NCI-H2107 (cell line): Measurements from ENCODE around the gene AXDND1.
"Not testable (repeated sequence)": the region's sequence is repeated elsewhere in the genome, so short reads cannot be mapped to it uniquely, and the experiment has no call there.

Experiments
- DNase-seq: peaks from one replicate; lab custom pipeline; 2025; lab: John Stamatoyannopoulos, UW

AXDND1 gene

DNA sequence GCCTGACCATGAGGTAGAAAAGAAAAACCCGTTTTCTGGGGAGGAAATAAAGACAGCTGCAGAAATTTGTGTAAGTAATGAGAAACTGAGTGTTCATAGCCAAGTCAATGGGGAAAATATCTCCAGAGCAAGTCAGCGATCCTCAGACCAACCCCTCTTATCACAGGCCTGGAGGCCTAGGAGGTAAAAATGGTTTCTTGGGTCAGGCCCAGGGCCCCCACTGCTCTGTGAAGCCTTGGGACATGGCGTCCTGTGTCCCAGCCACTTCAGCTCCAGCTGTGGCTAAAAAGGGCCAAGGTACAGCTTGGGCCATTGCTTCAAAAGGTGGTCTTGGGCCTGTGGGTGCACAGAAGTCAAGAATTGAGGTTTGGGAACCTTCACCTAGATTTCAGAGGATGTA lies 108.9 kb downstream of the AXDND1 start:
- no peak for DNase-seq

DNA sequence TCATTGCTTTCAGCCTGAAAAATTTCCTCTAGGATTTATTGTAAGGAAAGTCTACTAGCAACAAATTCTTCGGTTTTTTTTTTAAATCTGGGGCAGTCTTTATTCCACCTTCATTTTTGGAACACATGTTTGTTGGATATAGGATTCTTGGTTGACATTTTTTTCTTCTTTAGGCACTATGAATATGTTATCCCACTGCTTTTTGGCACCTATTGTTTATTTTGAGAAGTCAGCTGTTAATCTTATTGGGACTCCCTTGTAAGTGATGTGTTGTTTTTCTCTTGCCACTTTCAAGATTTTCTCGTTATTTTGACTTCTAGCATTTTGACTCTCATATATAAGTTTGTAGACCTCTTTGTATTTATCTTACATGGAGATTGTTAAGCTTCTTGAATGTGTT lies 110.7 kb downstream of the AXDND1 start:
- DNase-seq = no peak

DNA sequence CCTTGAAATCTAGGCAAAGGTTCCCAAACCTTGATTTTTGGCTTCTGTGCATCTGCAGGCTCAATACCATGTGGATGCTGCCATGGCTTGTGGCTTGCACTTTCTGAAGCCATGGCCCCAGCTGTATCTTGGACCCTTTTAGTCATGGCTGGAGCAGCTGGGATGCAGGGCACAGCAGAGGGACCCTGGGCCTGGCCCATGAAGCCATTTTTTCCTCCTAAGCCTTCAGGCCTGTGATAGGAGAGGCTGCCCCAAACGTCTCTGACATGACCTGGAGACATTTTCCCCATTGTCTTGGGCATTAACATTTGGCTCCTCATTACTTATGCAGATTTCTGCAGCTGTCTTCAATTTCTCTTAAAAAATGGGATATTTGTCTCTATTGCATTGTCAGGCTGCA lies 112.6 kb downstream of the AXDND1 start:
- DNase-seq = no peak

DNA sequence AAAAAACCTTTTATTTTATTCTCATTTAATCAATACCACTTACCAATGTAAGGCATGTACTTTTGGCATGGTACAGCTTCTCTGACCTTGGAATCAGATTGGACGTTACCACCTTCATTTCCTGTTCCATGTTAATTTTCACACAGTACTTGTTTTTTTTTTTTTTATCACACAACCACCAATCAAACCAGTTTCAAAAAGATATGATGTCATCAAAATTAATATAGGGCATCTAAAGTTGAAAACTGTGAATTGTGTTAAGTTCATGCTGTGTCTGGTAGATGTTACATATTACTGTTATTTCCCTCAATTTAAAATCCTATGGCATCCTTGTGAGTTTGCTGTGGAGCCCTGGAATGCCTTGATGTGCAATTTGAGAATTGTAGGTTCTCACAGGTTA lies 124.8 kb downstream of the AXDND1 start:
- DNase-seq = no peak

GRCh38 chr1:179493323-179493722 lies 127.6 kb downstream of the AXDND1 start:
- DNase-seq = no peak

GRCh38 chr1:179506199-179506598 lies 140.4 kb downstream of the AXDND1 start:
- no peak for DNase-seq

DNA sequence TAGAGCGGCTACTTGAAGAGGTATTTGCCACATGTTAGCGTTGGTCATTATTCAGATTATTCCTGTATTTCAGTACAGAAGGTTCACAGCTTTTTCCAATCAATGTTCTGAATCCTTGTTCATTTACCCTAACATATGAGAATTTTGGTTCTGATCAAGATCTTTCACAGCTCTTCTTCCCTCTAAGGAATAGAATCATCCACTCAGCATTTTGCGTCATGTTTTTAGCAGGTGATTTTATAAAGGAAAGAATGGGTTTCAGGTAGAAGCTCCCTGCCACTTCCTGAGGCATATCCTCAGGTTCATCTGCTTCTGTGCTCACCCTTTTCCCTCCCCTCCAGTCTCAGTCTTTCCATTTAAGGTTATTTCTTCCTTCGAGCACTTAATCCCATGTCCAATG lies 143.6 kb downstream of the AXDND1 start:
- no peak for DNase-seq

DNA sequence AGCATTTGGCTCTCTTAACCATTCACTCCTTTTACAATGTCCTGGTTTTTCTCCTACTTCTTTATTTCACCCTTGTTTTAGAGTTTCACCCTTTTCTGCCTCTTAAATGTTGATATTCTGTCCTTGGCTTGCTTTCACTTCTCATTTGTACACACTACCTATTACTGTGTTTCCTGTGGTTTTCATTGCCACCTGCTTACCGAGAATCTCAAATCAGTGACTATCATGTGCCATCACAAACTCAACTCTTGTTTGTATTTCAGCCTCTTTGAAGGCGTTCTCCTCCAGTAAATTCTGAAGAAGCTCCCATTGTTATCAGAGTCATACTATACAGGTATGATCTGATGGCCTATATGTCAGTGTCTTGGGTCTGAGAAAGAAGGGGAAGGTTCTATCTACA lies 144.3 kb downstream of the AXDND1 start:
- no peak for DNase-seq

- DNase-seq = no peak
Observed at GRCh38 chr1:179516976-179517705, 151.4 kb downstream of the AXDND1 start.

GRCh38 chr1:179518544-179518943 lies 152.8 kb downstream of the AXDND1 start:
- DNase-seq = not testable (repeated sequence)

DNA sequence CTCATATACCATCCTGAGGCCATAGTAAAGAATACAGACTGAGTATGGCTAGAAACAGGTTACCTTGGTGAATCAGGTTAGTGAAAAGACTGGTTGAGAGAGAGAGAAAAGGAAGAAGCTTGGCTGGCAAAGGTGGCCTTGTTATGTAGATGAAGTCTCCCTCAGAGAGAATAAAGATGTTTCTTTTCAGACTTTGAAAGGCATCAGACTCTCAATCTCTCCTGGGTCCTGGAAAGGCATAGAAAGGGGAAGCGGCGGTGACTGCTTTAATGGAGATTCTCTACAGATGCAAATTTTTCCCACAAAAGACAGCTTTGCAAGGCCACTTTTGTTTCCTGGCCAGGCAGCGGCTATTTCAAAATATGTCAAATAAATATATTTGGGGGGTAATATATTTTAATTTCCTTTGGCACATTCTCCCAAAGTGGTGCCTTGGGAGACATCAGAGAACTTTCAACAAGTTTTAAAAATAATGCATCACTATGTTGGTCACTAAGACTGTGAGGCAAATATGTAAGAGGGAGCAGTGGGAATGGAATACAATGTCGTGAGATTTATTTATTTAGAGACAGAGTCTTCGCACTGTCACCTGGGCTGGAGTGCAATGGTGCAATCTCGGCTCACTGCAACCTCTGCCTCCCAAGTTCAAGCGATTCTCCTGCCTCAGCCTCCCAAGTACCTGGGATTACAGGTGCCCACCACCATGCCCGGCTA lies 163.9 kb downstream of the AXDND1 start:
- no peak for DNase-seq

DNA sequence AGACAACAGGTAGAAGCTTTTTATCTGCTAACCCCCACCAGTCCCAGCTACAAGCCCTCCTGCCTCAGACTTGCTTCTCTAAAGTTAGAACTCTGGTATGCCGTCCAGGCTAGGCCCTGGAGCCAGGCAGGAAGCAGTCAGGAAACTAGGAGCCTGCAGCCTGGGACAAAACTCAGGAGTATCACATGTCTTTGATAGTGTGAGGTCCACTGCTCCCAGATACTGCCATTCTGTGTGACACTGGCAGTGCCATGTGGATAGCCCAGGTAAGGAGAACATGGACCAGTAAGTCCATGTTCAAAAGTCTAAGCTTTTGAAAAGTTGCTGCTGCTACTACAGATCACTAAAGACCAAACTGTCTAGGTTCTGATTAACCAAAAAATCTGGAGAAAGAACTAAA lies 164.6 kb downstream of the AXDND1 start:
- DNase-seq = no peak

DNA sequence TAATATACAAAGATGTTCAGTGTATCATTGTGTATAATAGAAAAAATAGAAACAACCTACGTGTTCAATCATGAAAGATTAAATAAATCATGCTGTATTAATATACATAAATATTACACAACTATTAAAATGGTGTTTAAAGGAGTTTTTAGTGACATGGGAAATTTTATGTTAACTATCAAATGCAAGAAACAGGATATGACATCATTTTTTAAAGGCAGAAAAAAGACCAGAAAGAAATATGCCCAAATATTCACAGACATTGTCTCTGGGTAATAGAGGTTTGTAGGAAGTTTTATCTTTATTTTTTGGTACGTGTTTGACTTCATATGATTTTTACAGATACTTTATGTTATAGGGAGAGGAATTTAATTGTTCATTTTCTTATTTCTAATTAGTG lies 176.0 kb downstream of the AXDND1 start:
- no peak for DNase-seq

DNA sequence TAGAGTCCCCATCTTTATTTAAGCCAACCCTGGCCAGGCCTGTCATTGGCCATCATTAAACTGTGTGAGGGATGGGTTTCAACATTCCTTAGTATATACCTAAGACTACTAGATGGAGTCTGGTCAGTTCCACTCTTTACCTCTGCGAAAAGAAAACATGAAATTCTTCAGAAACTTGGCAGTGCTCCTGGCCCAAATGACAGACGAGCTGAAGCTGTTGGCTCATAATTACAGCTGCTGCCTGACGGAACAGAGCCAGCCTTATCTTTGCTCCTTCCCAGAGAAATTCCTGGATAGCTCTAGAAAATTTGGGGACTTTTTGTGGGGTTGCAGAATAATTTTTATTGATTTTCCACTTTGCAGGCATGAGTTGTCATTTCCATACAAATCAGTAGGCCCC lies 179.6 kb downstream of the AXDND1 start:
- no peak for DNase-seq

DNA sequence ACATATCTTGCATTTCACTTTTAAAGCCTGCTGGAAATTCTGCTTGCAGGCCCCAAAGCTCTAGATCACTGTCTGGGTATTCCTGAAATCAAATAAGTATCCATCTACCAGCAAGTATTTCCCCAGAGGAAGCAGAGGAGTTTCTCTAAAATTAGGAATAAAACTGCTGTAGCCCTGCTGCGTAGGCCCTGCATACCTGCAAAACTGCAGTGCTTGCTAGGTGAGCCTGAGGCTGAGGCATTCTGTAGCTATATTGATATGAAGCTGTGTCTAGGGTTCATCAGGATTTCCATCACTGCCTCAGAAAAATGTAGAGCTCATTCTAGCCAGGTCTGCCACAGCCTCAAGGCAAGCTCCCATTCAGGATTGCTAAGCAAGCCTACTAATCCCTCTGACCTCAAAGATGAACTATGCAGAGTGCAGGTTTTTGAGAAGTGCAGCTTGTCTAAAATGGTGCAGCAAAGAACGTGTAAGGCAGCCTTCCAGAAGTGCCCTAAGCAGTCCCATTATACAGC lies 181.3 kb downstream of the AXDND1 start:
- no peak for DNase-seq

DNA sequence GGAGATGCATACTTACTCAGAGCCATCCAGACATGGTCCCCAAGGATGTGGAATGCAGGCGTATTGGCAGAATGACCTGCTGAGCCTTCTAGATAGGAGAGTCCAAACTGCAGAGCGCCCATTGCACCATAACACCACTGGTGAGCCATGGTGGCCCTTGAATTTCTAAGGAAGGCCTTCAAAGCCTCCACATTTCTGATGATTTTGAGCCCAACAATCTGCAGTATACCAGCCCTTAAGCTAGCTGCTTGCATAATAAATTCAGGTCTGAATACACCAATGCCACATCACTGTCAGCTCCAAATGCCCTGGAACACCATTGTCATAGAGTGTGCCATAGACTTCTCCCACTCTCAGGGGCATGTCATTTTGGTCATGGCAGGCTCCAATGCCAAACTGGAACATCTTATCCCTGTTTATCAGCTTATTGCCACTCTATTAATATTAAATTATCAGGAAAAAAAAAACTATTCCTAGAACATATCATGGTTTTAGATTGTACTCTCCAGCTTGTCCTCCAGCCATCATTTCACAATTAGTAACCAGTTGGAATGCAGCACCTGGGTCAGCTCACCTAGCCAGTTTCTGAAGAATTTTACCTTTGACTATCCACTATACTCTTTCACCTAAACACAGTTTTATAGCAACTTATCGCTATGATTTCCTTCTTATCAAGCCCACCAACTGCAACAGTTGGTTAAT lies 183.0 kb downstream of the AXDND1 start:
- no peak for DNase-seq

DNA sequence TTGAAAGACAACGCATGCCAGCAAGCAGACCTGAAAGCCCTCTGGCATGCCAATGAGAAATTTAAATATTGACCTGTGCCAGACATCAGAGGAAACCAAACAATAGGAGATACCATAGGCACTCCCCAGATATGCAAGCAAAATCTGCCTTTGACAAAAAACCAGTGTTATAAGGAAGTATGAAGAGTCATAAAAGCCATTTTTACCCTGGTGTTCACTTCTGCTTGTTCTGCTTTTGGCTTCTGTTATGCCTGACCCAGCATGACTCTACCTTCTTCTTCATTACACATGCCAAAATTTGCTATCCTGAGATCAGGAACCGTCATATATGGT lies 183.6 kb downstream of the AXDND1 start:
- DNase-seq = no peak

DNA sequence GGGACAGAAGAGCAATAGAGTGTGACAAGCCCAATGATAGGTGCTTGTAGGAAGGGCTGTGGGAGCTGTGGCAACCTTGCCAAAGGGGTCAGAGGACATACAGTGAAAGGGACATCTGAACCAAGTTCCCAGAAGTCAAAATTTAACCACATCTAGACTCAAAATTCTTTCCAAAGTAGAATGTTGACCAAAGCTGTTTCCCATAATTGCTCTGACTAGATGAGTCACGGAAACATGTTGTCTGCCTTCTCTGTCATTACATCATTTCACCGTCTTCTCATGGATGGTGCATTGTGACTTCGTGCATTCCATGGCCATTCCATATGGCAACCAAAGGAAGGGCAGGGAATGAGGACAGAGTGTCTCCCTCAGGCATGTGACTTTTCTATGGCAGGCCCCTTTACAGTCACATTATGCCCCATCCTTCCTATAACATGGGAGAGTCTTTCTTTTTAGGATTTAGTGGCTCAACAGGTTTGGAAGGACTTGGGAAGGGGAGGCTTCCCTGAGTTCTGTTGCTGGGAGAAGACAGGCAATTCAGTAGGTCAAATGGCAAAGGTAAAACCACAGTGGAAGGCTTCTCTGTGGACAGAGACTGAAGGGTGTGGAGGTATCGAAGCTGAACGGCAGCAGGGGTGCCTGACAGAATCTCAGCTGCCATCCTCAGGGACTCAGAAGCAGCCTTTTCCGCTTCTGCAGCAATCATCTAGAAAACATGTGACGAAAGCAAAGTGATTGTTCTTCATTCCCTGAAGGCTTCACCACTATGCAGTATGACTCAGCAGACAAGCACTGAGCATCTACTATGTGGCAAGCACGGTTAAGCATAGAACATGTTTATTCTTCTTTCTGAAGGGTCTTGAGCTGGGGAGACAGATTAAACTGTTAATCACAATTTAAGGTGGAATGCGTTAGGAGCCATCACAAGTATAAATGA lies 185.2 kb downstream of the AXDND1 start:
- no peak for DNase-seq

- no peak for DNase-seq
Observed at GRCh38 chr1:179554427-179554826, 188.7 kb downstream of the AXDND1 start.

DNA sequence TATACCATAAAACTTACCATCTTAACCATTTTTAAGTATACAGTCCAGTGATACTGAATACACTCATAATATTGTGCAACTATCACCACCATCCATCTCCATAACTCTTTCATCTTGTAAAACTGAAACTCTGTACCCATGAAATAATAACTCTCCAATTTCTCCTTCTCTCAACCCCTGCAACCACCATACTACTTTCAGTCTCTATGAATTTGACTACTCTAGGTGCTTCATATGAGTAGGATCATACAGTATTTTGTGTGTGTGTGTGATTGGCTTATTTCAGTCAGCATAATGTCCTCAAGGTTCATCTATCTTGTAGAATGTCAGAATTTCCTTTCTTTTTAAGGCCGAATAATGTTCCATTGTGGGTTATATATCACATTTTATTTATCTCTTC lies 192.3 kb downstream of the AXDND1 start:
- DNase-seq = no peak

DNA sequence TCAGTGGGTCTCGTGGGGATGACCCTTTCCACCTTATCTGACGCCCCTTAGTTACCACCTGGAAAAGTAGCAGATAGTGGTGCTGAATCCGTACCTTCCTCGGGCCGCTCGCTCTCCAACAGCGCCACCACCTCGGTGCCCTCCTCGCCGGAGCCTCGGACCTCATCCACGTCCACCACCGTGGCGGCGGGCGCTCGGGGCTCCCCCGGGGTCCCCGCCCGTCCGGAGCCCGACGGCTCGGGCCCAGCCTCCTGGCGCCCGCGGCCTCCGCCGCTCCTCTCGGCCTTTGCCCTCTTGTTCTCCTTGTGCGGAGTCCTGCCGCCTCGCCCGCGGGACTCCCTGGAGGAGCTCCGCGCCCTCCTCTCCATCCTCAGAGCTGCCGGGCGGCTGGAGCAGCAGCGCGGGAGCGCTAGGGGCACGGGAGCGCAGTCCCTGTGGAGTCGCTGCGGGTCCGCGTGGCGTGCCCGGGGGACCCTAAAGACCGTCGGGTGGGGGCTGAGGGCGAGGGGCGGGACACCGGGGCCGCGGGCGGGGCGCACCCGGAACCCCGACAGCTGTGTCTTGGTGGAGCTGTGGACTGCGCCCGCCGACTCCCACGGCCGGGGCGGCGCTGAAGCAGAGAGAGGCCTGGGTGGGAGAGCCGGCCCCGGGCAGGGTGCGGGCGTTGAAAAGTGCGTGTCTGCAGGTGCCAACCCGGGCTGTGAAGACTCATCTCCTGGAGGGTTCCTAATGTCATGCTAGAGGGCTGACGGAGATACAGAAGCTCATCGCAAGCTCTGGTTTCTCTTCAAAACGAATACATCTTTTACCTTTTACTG lies 209.9 kb downstream of the AXDND1 start, which contains the start of gene NPHS2:
NPHS2 (minus strand) TSS at position 452 of the 818 bp plus-strand sequence; CDS start at position 368, 84 bp downstream.
- no peak for DNase-seq
